Activated CD4-positive, alpha-beta memory T cell treated with anti-CD3 and anti-CD28 coated beads for 36 hours (primary cell): Measurements from ENCODE around the gene TMEM191C. TPM values are rescaled to one million over a fixed set of nuclear protein-coding genes. Genes with fewer than 3 reads are reported as not detected.
"Not testable (repeated sequence)": the region's sequence is repeated elsewhere in the genome, so short reads cannot be mapped to it uniquely, and the experiment has no call there.

Experiments
- CTCF ChIA-PET: fragments of 350-600 bp; sonication (Branson Sonifier 250); formaldehyde crosslinking; loops from one replicate; lab custom pipeline; 2021; ENCODE audit warnings: antibody characterized with exemption, inconsistent platforms; lab: Charles Lee
- POLR2A ChIA-PET: fragments of 350-600 bp; sonication (Branson Sonifier 250); formaldehyde crosslinking; loops from one replicate; lab custom pipeline; 2021; ENCODE audit warnings: antibody characterized with exemption; lab: Charles Lee
- DNase-seq: peaks from one replicate; pipeline ENCODE4 v3.0.0-alpha.2; 2020
- H3K27ac Mint-ChIP-seq: one replicate; pipeline ENCODE4 v1.8.0; 2021; ENCODE audit warnings: mixed read lengths
- H3K27me3 Mint-ChIP-seq: one replicate; pipeline ENCODE4 v1.8.0; 2021; ENCODE audit warnings: mixed read lengths
- H3K36me3 Mint-ChIP-seq: one replicate; pipeline ENCODE4 v1.8.0; 2021; ENCODE audit warnings: mixed read lengths
- H3K4me1 Mint-ChIP-seq: one replicate; pipeline ENCODE4 v1.8.0; 2021; ENCODE audit warnings: low read depth, mixed read lengths
- H3K4me3 Mint-ChIP-seq: one replicate; pipeline ENCODE4 v1.8.0; 2021; ENCODE audit warnings: mild to moderate bottlenecking, mixed read lengths
- H3K9me3 Mint-ChIP-seq: one replicate; pipeline ENCODE4 v1.8.0; 2021; ENCODE audit warnings: mixed read lengths
- intact Hi-C: fragments of 100-400 bp; cut with micrococcal nuclease; formaldehyde crosslinking; loops from one replicate; pipeline ENCODE4 v1.15.1; 2023
- total RNA-seq, 2 experiments: library from RNA; stranded (reverse); gene quantifications; one replicate each; pipeline ENCODE4 v1.2.3, GENCODE V29; 2021

TMEM191C gene
- total RNA-seq, 2 experiments from 2014 or later = 0.78 to 1.4 TPM

DNA sequence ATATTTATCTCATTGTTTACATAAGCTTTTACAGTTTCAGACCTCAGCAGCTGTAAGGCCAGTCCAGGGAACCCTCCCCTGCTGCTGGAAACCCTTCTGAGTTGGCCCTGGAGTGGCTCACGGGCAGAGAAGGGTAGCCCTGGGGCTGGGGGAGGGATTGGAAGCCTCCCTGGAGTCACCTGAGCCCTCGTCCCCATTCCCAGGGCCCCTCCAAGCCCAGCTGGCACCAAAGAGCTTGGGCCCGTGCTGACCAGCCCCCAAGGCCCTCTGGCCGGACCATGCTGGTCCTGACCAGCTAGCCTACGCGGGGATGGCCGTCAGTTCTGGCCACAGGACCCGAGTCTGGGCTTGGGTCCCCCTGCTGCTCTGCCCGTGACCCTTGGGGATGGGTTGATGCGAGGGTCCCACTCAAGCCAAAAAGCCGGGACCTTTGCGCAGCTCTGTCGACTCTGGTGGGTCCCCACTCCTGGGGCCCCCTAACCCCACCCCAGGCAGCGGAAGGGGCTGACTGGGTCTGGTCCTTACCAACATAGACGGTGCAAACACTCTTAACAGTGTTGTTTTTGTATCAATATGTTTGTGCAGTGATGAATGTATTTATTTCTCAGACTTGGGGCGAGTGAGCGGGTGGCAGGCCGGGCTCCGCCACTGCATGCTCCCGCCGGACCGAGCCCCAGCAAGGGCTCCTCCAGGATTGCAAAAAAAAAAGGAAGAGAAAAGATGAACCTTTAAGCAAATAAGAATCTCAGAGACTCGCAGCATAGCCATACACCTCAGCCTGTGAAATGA lies 17.5 kb upstream of the TMEM191C start:
- intact Hi-C loops = no loop called here
- Mint-ChIP-seq H3K4me3 (no peak overlapping the region), H3K27ac (no peak overlapping the region), H3K36me3 (peaks cover 4% of the 10 kb centered on the region), H3K27me3 (no peaks in the 10 kb centered on the region), H3K4me1 (no peaks in the 10 kb centered on the region), H3K9me3 (no peaks in the 10 kb centered on the region)
- no peak for DNase-seq
- CTCF ChIA-PET = no interaction called here
- POLR2A ChIA-PET = no interaction called here

DNA sequence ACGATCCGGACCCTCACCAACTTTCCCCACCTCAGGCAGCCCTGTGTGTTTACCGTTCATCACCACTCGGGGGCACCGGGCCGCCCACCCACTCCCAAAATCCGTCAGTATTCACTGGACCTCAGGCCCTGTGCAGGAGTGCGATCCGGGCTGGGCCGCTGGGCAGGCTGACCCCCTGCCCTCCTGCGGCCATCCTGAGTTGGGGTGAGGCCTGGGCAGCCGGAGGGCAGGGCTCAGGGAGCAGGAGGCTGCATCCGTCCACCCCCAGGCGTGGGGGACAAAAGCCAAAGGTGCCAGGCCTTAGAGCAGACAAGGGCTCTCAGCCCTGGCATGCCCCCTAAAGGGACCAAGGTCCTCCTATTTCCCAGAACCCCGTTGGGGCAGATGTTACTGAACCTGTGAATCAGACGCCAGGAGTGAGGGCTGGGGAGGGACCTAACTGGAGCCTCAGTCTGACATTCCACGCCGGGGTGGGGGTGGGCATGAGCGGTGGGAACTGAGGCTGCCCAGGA lies 16.8 kb upstream of the TMEM191C start:
- H3K36me3 Mint-ChIP-seq = peaks cover 4% of the 10 kb centered on the region
- H3K27me3 Mint-ChIP-seq = no peaks in the 10 kb centered on the region
- CTCF ChIA-PET = no interaction called here
- no peak overlapping the region for H3K4me3 Mint-ChIP-seq
- H3K27ac Mint-ChIP-seq = no peak overlapping the region
- no peaks in the 10 kb centered on the region for H3K4me1 Mint-ChIP-seq
- intact Hi-C loops = no loop called here
- no peaks in the 10 kb centered on the region for H3K9me3 Mint-ChIP-seq
- no peak for DNase-seq
- POLR2A ChIA-PET = no interaction called here

DNA sequence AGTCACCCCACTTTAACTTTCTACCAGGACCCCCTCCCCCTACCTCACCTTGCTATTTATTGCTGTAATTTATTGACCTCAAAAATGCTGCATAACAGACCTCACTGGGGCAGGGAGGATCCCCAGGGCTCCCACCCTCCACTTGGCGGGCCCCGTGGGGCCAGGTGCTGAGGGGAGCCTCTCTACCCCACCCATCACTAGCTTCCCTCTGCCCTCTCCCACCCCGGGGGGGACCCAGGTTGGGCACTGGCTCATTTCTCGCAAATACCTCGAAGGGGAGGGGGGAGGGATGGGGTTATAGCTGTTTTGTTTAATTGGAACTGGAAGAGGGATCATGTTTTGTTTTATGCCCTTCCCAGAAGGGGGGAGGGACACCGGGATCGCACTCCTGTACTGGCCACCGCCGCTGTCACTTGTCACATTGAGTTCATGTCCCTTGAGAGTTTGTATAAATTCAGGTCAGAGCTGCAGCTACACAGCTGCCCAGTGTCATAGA lies 16.3 kb upstream of the TMEM191C start:
- Mint-ChIP-seq H3K4me3 (no peak overlapping the region), H3K36me3 (peaks cover 4% of the 10 kb centered on the region), H3K27me3 (no peaks in the 10 kb centered on the region), H3K4me1 (no peaks in the 10 kb centered on the region), H3K27ac (no peak overlapping the region), H3K9me3 (no peaks in the 10 kb centered on the region)
- DNase-seq = no peak
- intact Hi-C loops = no loop called here
- ChIA-PET CTCF (no interaction called here), POLR2A (no interaction called here)

DNA sequence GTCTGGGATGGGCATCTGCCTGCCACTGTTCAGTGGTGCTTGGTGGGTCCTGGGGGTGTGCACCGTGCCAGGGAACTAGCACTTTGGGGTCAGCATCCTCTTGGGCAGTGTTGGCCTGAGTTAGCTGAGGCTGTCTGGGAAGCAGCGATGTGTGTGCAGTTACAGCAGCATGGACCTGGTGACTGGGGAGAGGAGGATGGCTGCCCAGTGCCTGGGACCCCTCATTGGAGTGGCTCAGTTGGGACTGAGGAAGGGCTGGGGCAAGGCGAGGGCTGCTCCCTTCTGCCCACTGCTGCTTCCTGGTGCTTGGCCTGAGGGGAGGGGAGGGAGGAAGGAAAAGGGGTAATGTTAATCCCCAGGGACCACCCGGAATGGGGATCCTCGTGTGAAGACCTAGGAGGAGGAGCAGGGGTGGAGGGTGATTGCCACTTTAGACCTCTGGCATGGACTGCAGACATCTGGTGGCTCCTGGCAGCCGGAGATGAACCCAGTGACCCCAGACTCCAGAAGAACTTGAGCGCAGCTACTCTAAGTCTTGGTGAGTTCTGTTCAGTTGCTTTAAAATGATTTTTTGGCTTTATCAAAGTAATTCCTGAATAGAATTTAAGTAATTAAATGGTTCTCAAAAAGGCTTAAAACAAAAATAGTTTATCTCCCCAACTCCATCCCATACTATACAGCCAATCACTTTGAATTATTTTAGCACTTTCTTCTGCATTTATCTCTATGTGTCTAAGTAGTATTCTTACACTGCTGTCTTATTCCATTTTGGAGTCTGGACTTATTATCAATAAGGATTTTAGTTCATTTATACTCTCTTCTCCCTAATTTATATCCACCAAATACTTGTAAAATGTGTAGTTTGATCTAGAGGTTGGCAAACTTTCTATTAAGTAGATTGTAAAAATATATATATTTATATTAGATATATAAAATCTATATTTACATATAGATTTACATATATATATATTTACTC lies 15.4 kb upstream of the TMEM191C start:
- POLR2A ChIA-PET = no interaction called here
- Mint-ChIP-seq H3K27ac (no peak overlapping the region), H3K4me1 (no peaks in the 10 kb centered on the region), H3K27me3 (no peaks in the 10 kb centered on the region), H3K36me3 (peaks cover 4% of the 10 kb centered on the region), H3K9me3 (no peaks in the 10 kb centered on the region), H3K4me3 (no peak overlapping the region)
- CTCF ChIA-PET = no interaction called here
- intact Hi-C loops = no loop called here
- no peak for DNase-seq

DNA sequence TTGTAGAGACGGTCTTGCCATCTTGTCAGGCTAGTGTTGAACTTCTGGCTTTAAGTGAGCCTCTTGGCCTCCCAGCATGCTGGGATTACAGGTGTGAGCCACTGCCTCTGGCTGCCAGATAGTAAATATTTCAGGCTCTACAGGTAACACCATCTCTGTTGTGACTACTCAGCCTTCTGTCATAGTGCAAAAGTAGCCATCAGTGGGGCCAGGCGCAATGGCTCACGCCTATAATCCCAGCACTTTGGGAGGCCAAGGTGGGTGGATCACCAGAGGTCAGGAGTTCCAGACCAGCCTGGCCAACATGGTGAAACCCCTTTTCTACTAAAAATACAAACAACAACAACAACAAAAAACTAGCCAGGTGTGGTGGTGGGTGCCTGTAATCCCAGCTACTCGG lies 14.5 kb upstream of the TMEM191C start:
- H3K4me1 Mint-ChIP-seq, H3K27me3 Mint-ChIP-seq, H3K4me3 Mint-ChIP-seq, H3K27ac Mint-ChIP-seq, DNase-seq, intact Hi-C loops, POLR2A ChIA-PET, H3K36me3 Mint-ChIP-seq, H3K9me3 Mint-ChIP-seq, CTCF ChIA-PET: not testable (repeated sequence)

DNA sequence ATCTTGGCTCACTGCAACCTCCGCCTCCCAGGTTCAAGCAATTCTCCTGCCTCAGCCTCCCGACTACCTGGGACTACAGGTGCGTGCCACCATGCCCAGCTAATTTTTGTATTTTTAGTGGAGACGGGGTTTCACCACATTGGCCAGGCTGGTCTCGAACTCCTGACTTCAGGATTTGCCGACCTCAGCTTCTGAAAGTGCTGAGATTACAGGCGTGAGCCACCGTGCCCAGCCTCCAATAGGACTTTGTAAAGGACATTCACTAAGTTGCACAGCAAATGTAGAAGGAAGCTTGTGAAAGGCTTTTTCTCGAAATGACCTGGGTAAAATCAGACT lies 12.2 kb upstream of the TMEM191C start:
- POLR2A ChIA-PET, H3K27me3 Mint-ChIP-seq, H3K27ac Mint-ChIP-seq, H3K4me1 Mint-ChIP-seq, H3K9me3 Mint-ChIP-seq, intact Hi-C loops, H3K36me3 Mint-ChIP-seq, DNase-seq, H3K4me3 Mint-ChIP-seq: not testable (repeated sequence)
- CTCF ChIA-PET = interaction anchor here (1.5 kb wide), 1 partner anchor 192 kb away, joined by 4 read pairs; no protein-coding TSS in a partner anchor

DNA sequence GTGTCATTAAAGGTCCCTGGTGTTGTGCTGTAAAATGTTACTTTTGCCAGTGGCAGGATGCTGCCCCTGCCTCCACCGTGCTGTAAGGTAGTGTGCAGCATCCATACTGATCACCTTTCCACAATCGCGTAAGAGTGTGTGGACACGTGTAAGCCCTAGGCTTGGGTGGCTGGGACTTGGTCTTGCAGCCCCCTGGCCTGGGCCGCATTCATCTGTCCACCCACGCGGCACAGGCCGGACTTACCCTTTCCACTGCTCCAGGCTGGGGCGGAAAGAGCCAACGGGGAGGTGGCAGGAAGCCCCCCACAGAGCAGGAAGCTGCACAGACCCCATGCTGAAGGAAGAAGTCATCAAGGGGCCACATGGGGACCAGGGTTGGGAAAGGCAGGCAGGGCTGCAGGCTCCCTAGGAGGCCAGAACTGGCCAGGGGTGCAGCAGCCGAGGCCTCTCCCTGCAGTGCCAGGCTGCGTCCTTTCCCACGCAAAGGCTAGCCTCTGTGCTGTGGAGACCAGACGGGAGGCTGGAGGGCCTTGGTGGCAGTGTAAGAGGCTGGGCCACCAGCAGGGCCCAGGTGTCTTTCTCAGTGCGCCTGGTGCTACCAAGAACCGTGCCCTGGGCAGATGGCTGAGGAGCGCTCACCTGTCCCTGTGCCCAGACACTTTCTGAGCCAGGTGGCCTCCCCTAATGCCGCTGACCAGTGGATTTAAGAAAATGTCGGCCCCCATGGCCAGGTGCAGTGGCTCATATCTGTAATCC lies 11.7 kb upstream of the TMEM191C start:
- intact Hi-C loops = no loop called here
- CTCF ChIA-PET = interaction anchor here (1.5 kb wide), 1 partner anchor 191 kb away, joined by 4 read pairs; no protein-coding TSS in a partner anchor

DNA sequence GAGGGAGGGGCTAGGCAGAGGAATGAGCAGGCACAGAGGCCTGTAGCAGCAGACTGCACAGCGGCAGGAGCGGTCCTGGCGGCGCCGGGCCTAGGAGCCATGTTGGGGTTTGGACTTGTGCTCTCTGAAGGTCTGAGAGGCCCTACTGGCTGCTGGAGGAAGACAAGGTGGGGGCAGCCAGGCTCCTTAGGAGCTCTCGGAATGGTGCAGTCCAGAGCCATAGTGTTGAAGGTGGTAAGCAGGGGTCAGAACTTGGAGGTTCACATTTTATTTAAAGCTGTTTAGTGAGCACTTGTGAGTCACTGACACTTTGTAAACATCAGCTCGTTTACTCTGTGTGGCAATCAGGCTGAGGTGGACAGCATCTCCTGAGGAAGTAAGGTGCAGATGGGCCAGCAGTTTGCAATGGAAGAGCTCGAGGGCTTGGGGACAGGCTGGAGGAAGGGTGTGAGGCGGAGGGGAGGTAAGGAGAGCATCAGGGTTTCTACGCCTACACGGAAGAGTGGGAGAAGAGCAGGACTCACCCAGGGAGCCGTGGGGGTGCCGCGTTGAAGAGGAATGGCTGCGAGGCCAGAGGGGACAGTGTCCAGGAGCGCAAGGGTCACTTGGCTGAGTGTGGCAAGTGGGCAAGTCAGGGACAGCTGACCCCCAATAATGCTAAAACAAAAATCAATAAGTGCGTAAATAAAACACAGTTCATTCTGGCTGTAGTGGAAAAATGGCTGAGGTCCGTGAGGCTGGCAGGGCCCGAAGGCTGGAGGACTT lies 10.0 kb upstream of the TMEM191C start:
- no peaks in the 10 kb centered on the region for H3K36me3 Mint-ChIP-seq
- POLR2A ChIA-PET = no interaction called here
- no peak for DNase-seq
- H3K4me3 Mint-ChIP-seq = no peak overlapping the region
- H3K9me3 Mint-ChIP-seq = no peaks in the 10 kb centered on the region
- CTCF ChIA-PET = no interaction called here
- intact Hi-C loops = no loop called here
- H3K4me1 Mint-ChIP-seq = no peaks in the 10 kb centered on the region
- no peak overlapping the region for H3K27ac Mint-ChIP-seq
- H3K27me3 Mint-ChIP-seq = no peaks in the 10 kb centered on the region

More for the DNA sequence above, 11.7 kb upstream of the TMEM191C start:
- no peaks in the 10 kb centered on the region for H3K4me1 Mint-ChIP-seq
- H3K9me3 Mint-ChIP-seq = no peaks in the 10 kb centered on the region
- no peak overlapping the region for H3K27ac Mint-ChIP-seq
- POLR2A ChIA-PET = no interaction called here
- H3K36me3 Mint-ChIP-seq = no peaks in the 10 kb centered on the region
- DNase-seq = no peak
- H3K27me3 Mint-ChIP-seq = no peaks in the 10 kb centered on the region
- no peak overlapping the region for H3K4me3 Mint-ChIP-seq

DNA sequence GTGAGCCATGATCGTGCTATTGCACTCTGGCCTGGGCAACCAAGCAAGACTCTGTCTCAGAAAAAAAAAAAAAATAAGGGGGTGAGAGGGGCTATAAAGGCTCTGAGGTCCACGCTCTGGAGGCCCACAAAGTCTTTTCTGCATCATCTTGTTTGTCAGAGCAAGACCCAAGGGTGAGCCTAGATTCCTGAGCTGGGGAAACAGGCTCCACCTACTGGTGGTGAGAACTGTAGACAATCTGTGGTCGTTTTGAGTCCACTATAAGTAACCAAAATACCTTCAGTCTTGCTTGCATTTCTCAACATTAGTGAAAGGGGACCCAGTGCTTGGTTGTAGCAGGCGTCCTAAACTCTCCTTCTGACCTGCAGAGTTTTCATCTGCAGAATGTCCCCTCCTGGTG lies 4.5 kb upstream of the TMEM191C start:
- intact Hi-C loops, DNase-seq, H3K9me3 Mint-ChIP-seq, POLR2A ChIA-PET, H3K4me1 Mint-ChIP-seq, CTCF ChIA-PET, H3K27me3 Mint-ChIP-seq, H3K27ac Mint-ChIP-seq, H3K36me3 Mint-ChIP-seq, H3K4me3 Mint-ChIP-seq: not testable (repeated sequence)

DNA sequence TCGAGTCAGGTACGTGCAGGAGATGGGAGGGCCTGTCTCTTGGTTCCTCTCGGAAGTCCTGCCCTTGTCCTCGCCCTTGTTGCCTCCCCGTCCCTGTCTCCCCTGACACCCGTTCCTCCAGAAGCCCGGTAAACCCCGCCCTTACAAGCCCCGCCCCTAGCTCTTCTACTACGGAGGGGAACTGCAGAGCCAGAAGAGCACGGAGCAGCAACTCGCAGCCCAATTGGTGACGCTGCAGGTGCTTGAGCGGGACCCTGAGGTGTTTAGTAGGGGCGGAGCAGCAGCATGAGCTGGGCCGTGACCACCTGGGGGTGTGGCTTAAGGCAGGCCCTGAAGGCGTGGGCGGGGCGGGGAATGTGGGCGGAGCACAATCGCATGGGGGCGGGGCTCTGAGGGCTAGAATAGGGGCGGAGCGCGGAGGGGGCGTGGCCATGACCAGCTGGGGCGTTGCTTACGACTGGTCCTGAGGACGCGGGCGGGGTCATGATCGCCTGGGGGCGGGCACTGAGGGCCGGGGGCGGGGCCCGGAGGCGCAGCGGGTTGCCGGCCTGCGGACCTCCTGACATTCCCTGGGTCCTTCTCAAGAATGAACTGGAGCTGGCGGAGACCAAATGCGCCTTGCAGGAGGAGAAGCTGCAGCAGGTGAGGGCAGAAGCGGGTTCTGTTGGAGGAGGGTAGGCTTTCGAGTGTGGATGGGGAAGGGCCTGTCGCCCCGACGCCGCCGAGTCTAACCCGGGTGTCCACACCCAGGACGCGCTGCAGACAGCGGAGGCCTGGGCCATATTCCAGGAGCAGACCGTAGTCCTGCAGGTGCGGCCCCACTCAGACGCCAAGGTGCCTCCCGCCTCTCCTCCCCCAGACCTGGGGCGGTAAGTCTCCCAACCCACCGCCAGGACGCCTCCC lies 1.3 kb downstream of the TMEM191C start:
- H3K9me3 Mint-ChIP-seq, intact Hi-C loops, H3K4me1 Mint-ChIP-seq, H3K36me3 Mint-ChIP-seq, CTCF ChIA-PET, H3K27me3 Mint-ChIP-seq, POLR2A ChIA-PET: not testable (repeated sequence)
- peak overlapping the region; percentile 82 for H3K27ac Mint-ChIP-seq
- DNase-seq = peak; percentile 92
- peak overlapping the region; percentile 79 for H3K4me3 Mint-ChIP-seq
